Liver (tissue), 3 donors: ENCODE measurements around the gene TTLL5.

ENCODE experiments used
- CTCF ChIP-seq: fragments of 150-350 bp; IDR thresholded peaks from 2 replicates; pipeline ENCODE4 v1.5.1; 2017; ENCODE audit warnings: improper control_type of control experiment, low read depth, low read length; ENCODE audit not compliant: missing input control
- EGR1 ChIP-seq, 2 donors: IDR thresholded peaks; 2 replicates each; pipeline ENCODE4 v1.6.1; 2016 to 2018; ENCODE audit warnings: antibody characterized with exemption in 2 of 2, low read depth in 2 of 2
- FOXA1 ChIP-seq: IDR thresholded peaks from 2 replicates; pipeline ENCODE4 v1.6.1; 2016; ENCODE audit warnings: antibody characterized with exemption
- HNF4A ChIP-seq, 2 donors: conservative IDR thresholded peaks; 2 replicates each; pipeline ENCODE4 v1.6.1; 2016; ENCODE audit warnings: antibody characterized with exemption in 2 of 2, mild to moderate bottlenecking in 2 of 2
- MAX ChIP-seq: IDR thresholded peaks from 2 replicates; pipeline ENCODE4 v1.6.1; 2016; ENCODE audit warnings: antibody characterized with exemption
- NR2F2 ChIP-seq: IDR thresholded peaks from 2 replicates; pipeline ENCODE4 v1.6.1; 2016; ENCODE audit warnings: antibody characterized with exemption
- RAD21 ChIP-seq, 2 donors: IDR thresholded peaks; 2 replicates each; pipeline ENCODE4 v1.6.1; 2016; ENCODE audit warnings: antibody characterized with exemption in 2 of 2, mild to moderate bottlenecking in 2 of 2
- REST ChIP-seq: IDR thresholded peaks from 2 replicates; pipeline ENCODE4 v1.6.1; 2016; ENCODE audit warnings: antibody characterized with exemption, mild to moderate bottlenecking
- YY1 ChIP-seq: IDR thresholded peaks from 2 replicates; pipeline ENCODE4 v1.6.1; 2016; ENCODE audit warnings: antibody characterized with exemption, mild to moderate bottlenecking
- donor health status: healthy.
- donor health status: healthy.

GRCh38 chr14:75858362-75858761 is 197.3 kb downstream of the TTLL5 start:
- no peak for TF ChIP-seq CTCF
- TF ChIP-seq REST: no peak
- TF ChIP-seq YY1: no peak
- TF ChIP-seq FOXA1: no peak
- TF ChIP-seq RAD21 (IDR thresholded peaks at IDR 0.05): no peak
- no peak for TF ChIP-seq MAX
- no peak for TF ChIP-seq HNF4A (conservative IDR thresholded peaks at IDR 0.05)
- TF ChIP-seq NR2F2: no peak
- TF ChIP-seq EGR1 (IDR thresholded peaks at IDR 0.05; ENCODE audit: low read depth in 2 of 2): no peak
